GM12872 (cell line): ENCODE measurements around the gene GSPT1.

Experiments used
- TF ChIP-seq, protein P1 (sequence below): IDR thresholded peaks from 3 replicates; pipeline ENCODE4 v1.5.1; 2011; ENCODE audit warnings: low read depth, mild to moderate bottlenecking, low read length, moderate library complexity; ENCODE audit not compliant: insufficient read depth

Gene GSPT1

DNA sequence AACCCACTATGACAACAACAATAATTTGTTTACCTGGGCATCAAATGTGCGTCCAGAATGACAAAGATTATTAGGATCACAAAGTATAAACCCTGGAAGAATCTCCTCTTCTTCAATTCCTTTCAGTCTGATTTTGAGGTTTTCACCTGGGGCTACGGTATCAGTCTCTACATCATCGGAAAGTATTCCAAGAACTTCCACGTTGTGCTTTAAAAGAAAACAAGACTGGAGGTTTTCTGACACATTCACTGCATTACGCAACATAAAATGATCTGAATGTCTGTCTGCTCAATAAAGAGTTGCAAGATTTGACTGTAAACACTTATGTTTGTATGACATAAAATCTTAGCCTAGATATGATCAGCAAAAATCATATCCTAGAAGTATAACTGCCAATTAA, 38.4 kb downstream of the GSPT1 start:
- TF ChIP-seq, protein P1, sequence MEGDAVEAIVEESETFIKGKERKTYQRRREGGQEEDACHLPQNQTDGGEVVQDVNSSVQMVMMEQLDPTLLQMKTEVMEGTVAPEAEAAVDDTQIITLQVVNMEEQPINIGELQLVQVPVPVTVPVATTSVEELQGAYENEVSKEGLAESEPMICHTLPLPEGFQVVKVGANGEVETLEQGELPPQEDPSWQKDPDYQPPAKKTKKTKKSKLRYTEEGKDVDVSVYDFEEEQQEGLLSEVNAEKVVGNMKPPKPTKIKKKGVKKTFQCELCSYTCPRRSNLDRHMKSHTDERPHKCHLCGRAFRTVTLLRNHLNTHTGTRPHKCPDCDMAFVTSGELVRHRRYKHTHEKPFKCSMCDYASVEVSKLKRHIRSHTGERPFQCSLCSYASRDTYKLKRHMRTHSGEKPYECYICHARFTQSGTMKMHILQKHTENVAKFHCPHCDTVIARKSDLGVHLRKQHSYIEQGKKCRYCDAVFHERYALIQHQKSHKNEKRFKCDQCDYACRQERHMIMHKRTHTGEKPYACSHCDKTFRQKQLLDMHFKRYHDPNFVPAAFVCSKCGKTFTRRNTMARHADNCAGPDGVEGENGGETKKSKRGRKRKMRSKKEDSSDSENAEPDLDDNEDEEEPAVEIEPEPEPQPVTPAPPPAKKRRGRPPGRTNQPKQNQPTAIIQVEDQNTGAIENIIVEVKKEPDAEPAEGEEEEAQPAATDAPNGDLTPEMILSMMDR: no peak

DNA sequence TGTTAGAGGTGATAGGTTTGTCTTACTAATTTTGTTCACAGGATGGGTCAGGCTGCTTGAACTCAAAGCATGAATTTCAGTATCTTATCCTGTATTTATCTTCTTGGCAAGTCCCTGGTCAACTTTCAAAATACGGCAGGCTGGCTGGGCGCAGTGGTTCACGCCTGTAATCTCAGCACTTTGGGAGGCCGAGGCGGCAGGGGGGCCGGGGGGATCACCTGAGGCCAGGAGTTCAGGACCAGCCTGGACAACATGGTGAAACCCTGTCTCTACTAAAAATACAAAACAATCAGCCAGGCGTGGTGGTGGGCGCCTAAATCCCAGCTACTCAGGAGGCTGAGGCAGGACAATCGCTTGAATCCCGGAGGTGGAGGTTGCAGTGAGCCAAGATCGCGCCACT, 39.5 kb downstream of the GSPT1 start:
- TF ChIP-seq, protein P1: no peak

DNA sequence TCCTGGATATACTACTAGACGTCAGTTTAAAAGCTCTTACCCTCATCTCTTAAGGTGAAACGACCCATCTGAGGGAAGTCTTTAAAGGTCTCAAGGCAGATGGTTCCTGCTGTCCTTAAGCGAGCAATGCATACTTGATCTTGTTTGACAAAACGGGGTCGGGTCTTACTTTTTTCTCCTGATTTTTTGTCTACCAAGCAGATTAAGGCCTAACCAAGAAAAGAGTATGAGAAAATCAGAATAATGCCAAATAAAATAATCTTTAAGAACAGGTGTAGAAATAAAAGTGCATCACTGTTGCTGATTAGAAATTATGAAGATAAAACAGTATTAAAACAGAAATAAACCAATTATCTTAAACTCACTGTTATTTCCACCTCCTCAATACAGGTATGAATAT, 40.0 kb downstream of the GSPT1 start:
- TF ChIP-seq, protein P1: no peak

DNA sequence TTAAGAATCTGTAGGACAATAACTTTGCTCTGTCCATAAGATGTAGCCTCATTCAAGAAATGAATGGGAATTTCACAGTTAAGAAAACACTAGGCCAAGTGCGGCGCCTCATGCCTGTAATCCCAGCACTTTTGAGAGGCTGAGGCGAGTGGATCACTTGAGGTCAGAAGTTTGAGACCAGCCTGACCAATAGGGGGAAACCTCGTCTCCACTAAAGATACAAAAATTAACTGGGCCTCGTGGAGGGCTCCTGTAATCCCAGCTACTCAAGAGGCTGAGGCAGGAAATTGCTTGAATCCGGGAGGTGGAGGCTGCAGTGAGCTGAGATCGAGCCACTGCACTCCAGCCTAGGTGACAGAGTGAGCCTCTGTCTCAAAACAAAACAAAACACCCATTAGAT, 44.6 kb downstream of the GSPT1 start:
- TF ChIP-seq, protein P1: peak; percentile 26; the same call in 2 of the 3 replicates

DNA sequence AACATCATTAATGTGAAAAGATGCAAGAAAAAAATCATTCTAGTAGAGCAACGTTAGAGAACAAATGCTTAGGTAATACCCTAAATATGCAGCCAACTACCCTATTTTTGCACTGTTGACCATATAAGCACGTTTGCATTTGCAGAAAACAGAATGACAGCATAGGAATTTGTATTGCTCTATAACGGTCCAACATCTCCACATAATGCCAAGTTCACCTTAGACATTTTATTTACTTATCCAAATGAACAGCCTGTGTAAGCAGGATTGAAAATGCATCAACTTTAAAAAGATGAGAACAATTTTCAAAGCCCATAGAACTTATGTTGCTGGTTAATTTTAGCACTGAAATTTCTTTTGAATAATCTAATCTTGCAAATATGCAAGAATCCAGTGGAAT, 45.4 kb downstream of the GSPT1 start:
- TF ChIP-seq, protein P1: no peak

DNA sequence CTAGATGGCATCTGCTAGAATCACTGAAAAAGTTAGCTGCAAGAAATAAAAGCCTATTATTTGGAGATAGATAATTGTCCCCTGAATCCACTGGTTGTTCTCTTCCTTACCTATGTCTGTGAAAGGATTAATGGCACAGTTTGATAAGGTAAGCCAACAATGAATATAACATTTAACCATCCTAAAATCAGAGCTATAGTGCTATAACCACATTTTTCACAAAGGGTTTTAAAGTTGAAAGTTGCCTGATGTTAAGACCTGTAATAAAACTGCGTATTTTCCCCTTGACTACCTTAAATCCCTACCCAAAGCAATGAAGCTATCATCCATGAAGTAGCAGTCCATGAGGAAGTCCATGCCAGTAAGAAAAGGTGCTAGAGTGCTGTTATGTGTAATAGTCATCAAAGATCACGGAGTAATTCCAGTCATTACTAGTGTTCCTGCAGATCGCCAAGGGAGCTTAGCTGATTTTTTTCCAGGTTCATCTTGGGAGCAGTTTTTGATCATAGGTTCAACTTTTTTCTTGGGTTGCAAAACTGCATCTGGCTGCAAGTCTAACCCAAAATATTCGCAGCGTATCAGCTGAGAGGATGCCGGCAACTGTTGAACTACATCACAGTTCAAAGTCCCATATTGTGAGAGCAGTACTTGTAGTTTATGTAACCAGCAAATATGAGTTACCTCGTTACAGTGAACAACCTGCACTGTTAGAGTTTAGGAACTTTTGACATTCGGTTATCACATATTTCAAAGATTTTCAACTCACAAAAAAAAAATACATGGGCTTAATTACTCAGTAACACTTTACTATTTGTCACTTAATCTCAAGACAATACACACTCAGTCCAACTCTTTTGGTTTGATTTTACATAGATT, 46.2 kb downstream of the GSPT1 start:
- TF ChIP-seq, protein P1: no peak

DNA sequence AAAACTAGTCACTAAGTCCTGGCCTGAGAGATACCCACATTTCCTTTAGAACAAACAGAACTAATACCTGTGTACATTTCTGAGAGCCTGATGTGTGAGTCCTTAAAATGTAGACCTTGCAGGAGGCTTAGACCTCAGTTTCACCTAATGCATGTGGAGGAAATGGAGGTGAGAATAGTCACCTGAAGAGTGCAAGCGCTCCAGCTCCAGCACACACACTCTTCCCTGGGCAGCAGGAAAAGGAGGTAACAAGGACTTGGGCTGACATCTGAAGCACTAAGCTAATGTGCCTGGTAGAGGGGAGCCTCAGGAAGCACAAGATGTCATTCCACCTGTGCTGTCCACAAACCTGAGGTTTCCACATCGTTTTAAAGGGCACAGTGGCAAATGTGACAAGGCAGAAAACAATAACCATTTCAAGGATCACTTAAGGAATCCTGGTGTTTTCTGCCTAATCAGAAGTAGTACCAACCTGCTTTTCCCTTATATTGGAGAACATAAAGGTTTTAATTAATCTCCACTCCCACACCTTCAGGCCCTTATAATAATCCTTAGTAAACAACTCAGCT, 47.3 kb downstream of the GSPT1 start:
- TF ChIP-seq, protein P1: no peak
